ENCODE data around the gene DOCK2. TPM values are rescaled to one million over a fixed set of nuclear protein-coding genes. Genes with fewer than 3 reads are reported as not detected.

DOCK2 gene
- total RNA-seq, 1 experiment from 2014 or later, result 0.26 TPM

GRCh38 chr5:169827769-169828168, 190.7 kb downstream of the DOCK2 start:
- Histone ChIP-seq H3F3A (ENCODE audit: low read length, unreplicated experiment) (no peaks in the 10 kb centered on the region), H2AFZ (ENCODE audit: low read length) (no peak overlapping the region), H3K27ac (ENCODE audit: low read length) (no peak overlapping the region), H3K27me3 (ENCODE audit: low read length) (no peaks in the 10 kb centered on the region), H3K4me1 (ENCODE audit: insufficient read depth, low read length) (no peaks in the 10 kb centered on the region), H3K36me3 (ENCODE audit: low read depth, low read length) (no peaks in the 10 kb centered on the region), H3K9ac (ENCODE audit: low read length) (no peak overlapping the region), H3K4me3 (ENCODE audit: low read length) (no peak overlapping the region), H3K9me3 (ENCODE audit: low read length) (no peaks in the 10 kb centered on the region), H4K20me1 (ENCODE audit: low read length) (no peaks in the 10 kb centered on the region), H3K9me2 (replicated peaks; ENCODE audit: low read length) (no peaks in the 10 kb centered on the region), H3K4me2 (ENCODE audit: low read length) (no peak overlapping the region), H3K79me2 (ENCODE audit: low read length) (no peaks in the 10 kb centered on the region)
- BruUV-seq (replicated peaks), result no TSS peak
- ATAC-seq, result no peak
- intact Hi-C loops (cut with micrococcal nuclease), result no loop called here
- no peak for DNase-seq
- TF ChIP-seq EZH2phosphoT487 (IDR thresholded peaks at IDR 0.05; ENCODE audit: borderline replicate concordance, low read length) (no peak), CTCF (conservative IDR thresholded peaks at IDR 0.05; ENCODE audit: low read depth, low read length) (no peak), EZH2 (IDR thresholded peaks at IDR 0.05; ENCODE audit: low read length, unreplicated experiment) (no peak)
- POLR2A ChIA-PET (ENCODE audit: unreplicated experiment), result no interaction called here
- CTCF ChIA-PET, result no interaction called here

- no TSS peak for BruUV-seq (replicated peaks)
- Histone ChIP-seq H3K9me3 (ENCODE audit: low read length) (no peaks in the 10 kb centered on the region), H3K36me3 (ENCODE audit: low read depth, low read length) (no peaks in the 10 kb centered on the region), H3K4me2 (ENCODE audit: low read length) (no peak overlapping the region), H3K9ac (ENCODE audit: low read length) (no peak overlapping the region), H3K9me2 (replicated peaks; ENCODE audit: low read length) (no peaks in the 10 kb centered on the region), H3K79me2 (ENCODE audit: low read length) (no peaks in the 10 kb centered on the region), H3F3A (ENCODE audit: low read length, unreplicated experiment) (no peaks in the 10 kb centered on the region), H2AFZ (ENCODE audit: low read length) (no peak overlapping the region), H3K4me1 (ENCODE audit: insufficient read depth, low read length) (no peaks in the 10 kb centered on the region), H4K20me1 (ENCODE audit: low read length) (no peaks in the 10 kb centered on the region), H3K27ac (ENCODE audit: low read length) (no peak overlapping the region), H3K27me3 (ENCODE audit: low read length) (no peaks in the 10 kb centered on the region), H3K4me3 (ENCODE audit: low read length) (no peak overlapping the region)
- ATAC-seq, result no peak
- ChIA-PET POLR2A (ENCODE audit: unreplicated experiment) (no interaction called here), CTCF (no interaction called here)
- intact Hi-C loops (cut with micrococcal nuclease), result no loop called here
- DNase-seq, result no peak
- TF ChIP-seq EZH2phosphoT487 (IDR thresholded peaks at IDR 0.05; ENCODE audit: borderline replicate concordance, low read length), result no peak
- TF ChIP-seq EZH2 (IDR thresholded peaks at IDR 0.05; ENCODE audit: low read length, unreplicated experiment), result no peak
- no peak for TF ChIP-seq CTCF (conservative IDR thresholded peaks at IDR 0.05; ENCODE audit: low read depth, low read length)
Observed at GRCh38 chr5:169828385-169828784, 191.3 kb downstream of the DOCK2 start.

GRCh38 chr5:169831331-169831730, 194.3 kb downstream of the DOCK2 start:
- ChIA-PET POLR2A (ENCODE audit: unreplicated experiment) (no interaction called here), CTCF (no interaction called here)
- Histone ChIP-seq H3K9me3 (ENCODE audit: low read length) (no peaks in the 10 kb centered on the region), H3K9ac (ENCODE audit: low read length) (no peak overlapping the region), H3K27ac (ENCODE audit: low read length) (no peak overlapping the region), H3K36me3 (ENCODE audit: low read depth, low read length) (no peaks in the 10 kb centered on the region), H4K20me1 (ENCODE audit: low read length) (no peaks in the 10 kb centered on the region), H3K4me1 (ENCODE audit: insufficient read depth, low read length) (no peaks in the 10 kb centered on the region), H3K9me2 (replicated peaks; ENCODE audit: low read length) (no peaks in the 10 kb centered on the region), H3K79me2 (ENCODE audit: low read length) (no peaks in the 10 kb centered on the region), H3F3A (ENCODE audit: low read length, unreplicated experiment) (no peaks in the 10 kb centered on the region), H2AFZ (ENCODE audit: low read length) (no peak overlapping the region), H3K4me2 (ENCODE audit: low read length) (no peak overlapping the region), H3K27me3 (ENCODE audit: low read length) (no peaks in the 10 kb centered on the region), H3K4me3 (ENCODE audit: low read length) (no peak overlapping the region)
- intact Hi-C loops (cut with micrococcal nuclease), result no loop called here
- TF ChIP-seq EZH2phosphoT487 (IDR thresholded peaks at IDR 0.05; ENCODE audit: borderline replicate concordance, low read length) (no peak), EZH2 (IDR thresholded peaks at IDR 0.05; ENCODE audit: low read length, unreplicated experiment) (no peak), CTCF (conservative IDR thresholded peaks at IDR 0.05; ENCODE audit: low read depth, low read length) (no peak)
- DNase-seq, result no peak
- no TSS peak for BruUV-seq (replicated peaks)
- ATAC-seq, result no peak

Data from PC-3 (cell line).